Lower lobe of right lung (tissue), 2 donors: ENCODE results near the gene TMEM109. TPM values are rescaled to one million over a fixed set of nuclear protein-coding genes. Genes with fewer than 3 reads are reported as not detected.

Experiments
- ATAC-seq, 2 donors: fragments of 200-7000 bp; cut with Tn5 transposase; one replicate each; pipeline ENCODE4 v1.9.1; 2020 to 2022; ENCODE audit warnings: mild to moderate bottlenecking in 2 of 2, moderate library complexity in 2 of 2
- DNase-seq: peaks from one replicate; pipeline ENCODE4 v3.0.0-alpha.2; 2020
- H3K27ac ChIP-seq: fragments of 200-600 bp; one replicate; pipeline ENCODE4 v1.8.0; 2022
- H3K27me3 ChIP-seq: fragments of 200-600 bp; one replicate; pipeline ENCODE4 v1.8.0; 2022; ENCODE audit warnings: low read depth
- H3K36me3 ChIP-seq: fragments of 200-600 bp; one replicate; pipeline ENCODE4 v1.8.0; 2022; ENCODE audit warnings: mild to moderate bottlenecking
- H3K4me1 ChIP-seq: fragments of 200-600 bp; one replicate; pipeline ENCODE4 v1.8.0; 2022
- H3K4me3 ChIP-seq: fragments of 200-600 bp; one replicate; pipeline ENCODE4 v1.8.0; 2022; ENCODE audit warnings: mild to moderate bottlenecking
- H3K9me3 ChIP-seq: fragments of 200-600 bp; one replicate; pipeline ENCODE4 v1.8.0; 2022
- CTCF ChIP-seq: fragments of 200-600 bp; IDR thresholded peaks from one replicate; pipeline ENCODE4 v1.8.0; 2022; ENCODE audit warnings: antibody characterized with exemption, mild to moderate bottlenecking
- intact Hi-C: fragments of 100-400 bp; cut with DNase I; formaldehyde crosslinking; loops from one replicate; pipeline ENCODE4 v1.11.0; 2022
- total RNA-seq: library from RNA; stranded (reverse); fragmentation: NEBNext Ultra II Directional; extraction: Animal tissue kit (Norgen Biotek cat#: 25700); gene quantifications from one replicate; pipeline ENCODE4 v1.2.1, GENCODE V29; 2021
- donor health status: DM: no; HTN: yes; CAD: no; lungs with severe emphysema.

The TMEM109 gene
- total RNA-seq, 1 donor from 2014 or later: 142 TPM

GRCh38 chr11:60944490-60945294, 30.7 kb downstream of the TMEM109 start:
- ATAC-seq (peak; percentile 14 to 44), DNase-seq (no peak)
- peaks cover 75% of the 10 kb centered on the region for H3K36me3 ChIP-seq
- H3K27me3 ChIP-seq: no peaks in the 10 kb centered on the region
- no peak overlapping the region for H3K27ac ChIP-seq
- intact Hi-C loops: no loop called here
- no peak overlapping the region for H3K4me3 ChIP-seq
- TF ChIP-seq CTCF: no peak
- H3K4me1 ChIP-seq: peaks cover 34% of the 10 kb centered on the region
- no peaks in the 10 kb centered on the region for H3K9me3 ChIP-seq

GRCh38 chr11:60945295-60945667, 31.3 kb downstream of the TMEM109 start:
- Histone ChIP-seq H3K36me3 (peaks cover 69% of the 10 kb centered on the region), H3K4me3 (no peak overlapping the region), H3K4me1 (peaks cover 40% of the 10 kb centered on the region), H3K9me3 (no peaks in the 10 kb centered on the region), H3K27ac (no peak overlapping the region), H3K27me3 (no peaks in the 10 kb centered on the region)
- DNase-seq (no peak), ATAC-seq (no peak)
- intact Hi-C loops: no loop called here
- no peak for TF ChIP-seq CTCF

GRCh38 chr11:60946601-60947264, 32.8 kb downstream of the TMEM109 start:
- no peak for TF ChIP-seq CTCF
- Histone ChIP-seq H3K9me3 (no peaks in the 10 kb centered on the region), H3K4me3 (no peak overlapping the region), H3K27me3 (no peaks in the 10 kb centered on the region), H3K27ac (no peak overlapping the region), H3K36me3 (peaks cover 55% of the 10 kb centered on the region), H3K4me1 (peaks cover 49% of the 10 kb centered on the region)
- intact Hi-C loops: no loop called here
- DNase-seq (no peak), ATAC-seq (no peak)

- H3K27me3 ChIP-seq: no peaks in the 10 kb centered on the region
- H3K36me3 ChIP-seq: peaks cover 46% of the 10 kb centered on the region
- no peak overlapping the region for H3K27ac ChIP-seq
- no peak overlapping the region for H3K4me3 ChIP-seq
- no peak for ATAC-seq
- intact Hi-C loops: no loop called here
- TF ChIP-seq CTCF: no peak
- no peaks in the 10 kb centered on the region for H3K9me3 ChIP-seq
- peaks cover 45% of the 10 kb centered on the region for H3K4me1 ChIP-seq
- DNase-seq: no peak
Measured at GRCh38 chr11:60947700-60948099, 33.7 kb downstream of the TMEM109 start.

GRCh38 chr11:60948250-60948649, 34.3 kb downstream of the TMEM109 start:
- Histone ChIP-seq H3K36me3 (peaks cover 42% of the 10 kb centered on the region), H3K4me1 (peaks cover 46% of the 10 kb centered on the region), H3K27ac (no peak overlapping the region), H3K9me3 (no peaks in the 10 kb centered on the region), H3K4me3 (peak overlapping the region; percentile 7), H3K27me3 (no peaks in the 10 kb centered on the region)
- intact Hi-C loops: no loop called here
- ATAC-seq (no peak), DNase-seq (no peak)
- no peak for TF ChIP-seq CTCF
